ENCODE measurements around the gene CORO1C.

DNA sequence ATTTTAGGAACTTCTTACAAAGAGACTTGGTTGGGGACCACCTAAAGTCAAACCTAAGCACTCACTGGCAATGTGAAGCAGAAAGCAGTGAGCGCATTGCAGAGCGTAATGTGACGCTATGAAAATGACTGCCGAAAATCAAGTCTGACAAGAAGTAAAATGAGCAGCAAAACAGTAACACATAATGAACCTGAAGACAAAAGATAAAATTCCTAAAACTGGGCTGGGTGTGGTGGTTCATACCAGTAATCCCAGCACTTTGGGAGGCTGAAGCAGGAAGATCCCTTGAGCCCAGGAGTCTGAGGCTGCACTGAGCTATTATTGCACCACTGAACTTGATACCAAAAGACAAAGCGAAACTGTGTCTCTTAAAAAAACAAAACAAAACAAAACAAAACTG, 16.5 kb downstream of the CORO1C start:
- TF ChIP-seq, protein P1, sequence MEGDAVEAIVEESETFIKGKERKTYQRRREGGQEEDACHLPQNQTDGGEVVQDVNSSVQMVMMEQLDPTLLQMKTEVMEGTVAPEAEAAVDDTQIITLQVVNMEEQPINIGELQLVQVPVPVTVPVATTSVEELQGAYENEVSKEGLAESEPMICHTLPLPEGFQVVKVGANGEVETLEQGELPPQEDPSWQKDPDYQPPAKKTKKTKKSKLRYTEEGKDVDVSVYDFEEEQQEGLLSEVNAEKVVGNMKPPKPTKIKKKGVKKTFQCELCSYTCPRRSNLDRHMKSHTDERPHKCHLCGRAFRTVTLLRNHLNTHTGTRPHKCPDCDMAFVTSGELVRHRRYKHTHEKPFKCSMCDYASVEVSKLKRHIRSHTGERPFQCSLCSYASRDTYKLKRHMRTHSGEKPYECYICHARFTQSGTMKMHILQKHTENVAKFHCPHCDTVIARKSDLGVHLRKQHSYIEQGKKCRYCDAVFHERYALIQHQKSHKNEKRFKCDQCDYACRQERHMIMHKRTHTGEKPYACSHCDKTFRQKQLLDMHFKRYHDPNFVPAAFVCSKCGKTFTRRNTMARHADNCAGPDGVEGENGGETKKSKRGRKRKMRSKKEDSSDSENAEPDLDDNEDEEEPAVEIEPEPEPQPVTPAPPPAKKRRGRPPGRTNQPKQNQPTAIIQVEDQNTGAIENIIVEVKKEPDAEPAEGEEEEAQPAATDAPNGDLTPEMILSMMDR (IDR thresholded peaks at IDR 0.05) = no peak
- no peak for TF ChIP-seq POLR2AphosphoS5 (IDR thresholded peaks at IDR 0.05; ENCODE audit: insufficient read depth in 1 of 2, low read depth in 1 of 2)
- no peak for TF ChIP-seq POLR2A (IDR thresholded peaks at IDR 0.05)
